Fibroblast of lung (primary cell): ENCODE data around the gene MTFP1.

ENCODE experiments used
- CTCF ChIP-seq, 2 donors: IDR thresholded peaks in 1 of 2; conservative IDR thresholded peaks in 1 of 2; 1 replicate in 1 of 2; 2 replicates in 1 of 2; pipeline ENCODE4 v1.5.1; 2011 to 2012; ENCODE audit warnings: low read length in 2 of 2, control low read depth in 1 of 2, inconsistent platforms in 1 of 2, low read depth in 1 of 2, mild to moderate bottlenecking in 1 of 2
- EZH2 ChIP-seq: IDR thresholded peaks from 2 replicates; pipeline ENCODE4 v1.5.1; 2012; ENCODE audit warnings: low read length, control low read depth, mild to moderate bottlenecking; ENCODE audit errors: missing control alignments

- TF ChIP-seq CTCF (conservative IDR thresholded peaks at IDR 0.05 in 1 of 2, IDR thresholded peaks at IDR 0.05 in 1 of 2; ENCODE audit: low read depth in 1 of 2, low read length in 2 of 2) (no peak), EZH2 (no peak)
Measured at GRCh38 chr22:30434843-30435242, 9.3 kb downstream of the MTFP1 start.
